Effector memory CD8-positive, alpha-beta T cell (primary cell): Measurements from ENCODE around the gene PTDSS2.

ENCODE experiments used
- ATAC-seq: fragments of 150-1000 bp; cut with Tn5 transposase; replicated peaks from 2 replicates; pipeline ENCODE4 v1.10.0; 2021; ENCODE audit warnings: mild to moderate bottlenecking, moderate library complexity
- DNase-seq, 3 experiments: peaks; one replicate each; pipeline ENCODE4 v3.0.0; 2021
- H3K27ac Mint-ChIP-seq, 2 donors: one replicate each; pipeline ENCODE4 v1.8.0; 2022; ENCODE audit warnings: mild to moderate bottlenecking in 2 of 2, mixed read lengths in 2 of 2, moderate library complexity in 2 of 2
- H3K27me3 Mint-ChIP-seq, 2 donors: one replicate each; pipeline ENCODE4 v1.8.0; 2022; ENCODE audit warnings: mixed read lengths in 2 of 2
- H3K36me3 Mint-ChIP-seq: one replicate; pipeline ENCODE4 v1.8.0; 2022; ENCODE audit warnings: mild to moderate bottlenecking, moderate library complexity, mixed read lengths; ENCODE audit not compliant: insufficient read depth
- H3K4me1 Mint-ChIP-seq, 2 donors: one replicate each; pipeline ENCODE4 v1.8.0; 2022; ENCODE audit warnings: low read depth in 2 of 2, mixed read lengths in 2 of 2
- H3K4me3 Mint-ChIP-seq, 2 donors: one replicate each; pipeline ENCODE4 v1.8.0; 2022; ENCODE audit warnings: mild to moderate bottlenecking in 2 of 2, mixed read lengths in 2 of 2, moderate library complexity in 2 of 2
- H3K9me3 Mint-ChIP-seq, 2 donors: one replicate each; pipeline ENCODE4 v1.8.0; 2022; ENCODE audit warnings: mixed read lengths in 2 of 2

PTDSS2 gene

GRCh38 chr11:496834-497564 is 46.9 kb downstream of the PTDSS2 start:
- no peaks in the 10 kb centered on the region for H3K9me3 Mint-ChIP-seq
- H3K27ac Mint-ChIP-seq, result peak overlapping the region in 1 of 2 donors; percentile 82

DNA sequence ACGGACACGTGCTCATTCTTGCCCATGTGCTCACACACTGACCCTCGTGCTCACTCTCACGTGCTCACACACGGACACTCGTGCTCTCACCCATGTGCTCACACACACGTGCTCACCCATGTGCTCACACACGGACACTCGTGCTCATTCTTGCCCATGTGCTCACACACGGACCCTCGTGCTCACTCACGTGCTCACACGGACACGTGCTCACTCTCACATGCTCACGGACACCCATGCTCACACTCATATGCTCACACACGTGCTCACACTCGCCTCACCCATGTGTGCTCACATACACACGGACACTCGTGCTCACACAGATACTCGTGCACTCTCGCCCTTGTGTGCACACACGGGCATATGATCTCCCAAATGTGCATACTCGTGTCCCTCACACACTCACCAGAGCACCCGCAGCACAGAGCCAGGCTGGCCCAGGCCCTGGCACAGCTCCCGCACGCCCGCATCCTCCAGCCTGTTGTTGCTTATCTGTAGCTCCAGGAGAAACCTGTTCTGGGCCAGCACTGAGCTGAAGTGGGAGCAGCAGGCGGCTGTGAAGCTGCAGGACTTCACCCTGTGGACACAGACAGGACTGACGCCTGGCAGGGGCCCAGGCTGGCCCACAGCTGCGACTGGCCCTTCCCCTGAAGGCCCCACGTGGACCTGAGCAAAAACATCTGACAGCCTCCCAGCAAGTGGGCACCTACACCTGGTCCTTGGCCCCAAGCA is 47.7 kb downstream of the PTDSS2 start:
- ATAC-seq, result no peak
- H3K4me1 Mint-ChIP-seq, result peaks cover 4 to 11% of the 10 kb centered on the region in 2 donors
- no peaks in the 10 kb centered on the region for H3K27me3 Mint-ChIP-seq
- H3K27ac Mint-ChIP-seq, result peak overlapping the region in 1 of 2 donors; percentile 82
- DNase-seq, result no peak
- no peaks in the 10 kb centered on the region for H3K9me3 Mint-ChIP-seq
- H3K36me3 Mint-ChIP-seq, result peaks cover 58% of the 10 kb centered on the region
- H3K4me3 Mint-ChIP-seq, result no peak overlapping the region

More at GRCh38 chr11:496834-497564, 46.9 kb downstream of the PTDSS2 start:
- peaks cover 4 to 10% of the 10 kb centered on the region in 2 donors for H3K4me1 Mint-ChIP-seq
- no peaks in the 10 kb centered on the region for H3K27me3 Mint-ChIP-seq
- no peak for DNase-seq
- no peak for ATAC-seq
- H3K4me3 Mint-ChIP-seq, result no peak overlapping the region
- peaks cover 56% of the 10 kb centered on the region for H3K36me3 Mint-ChIP-seq

GRCh38 chr11:498297-499181 is 48.5 kb downstream of the PTDSS2 start:
- no peak for ATAC-seq
- Mint-ChIP-seq H3K4me3 (peak overlapping the region in 1 of 2 donors; percentile 4), H3K27ac (peak overlapping the region in 1 of 2 donors; percentile 82), H3K27me3 (no peaks in the 10 kb centered on the region), H3K4me1 (peaks cover 4 to 11% of the 10 kb centered on the region in 2 donors), H3K36me3 (peaks cover 52% of the 10 kb centered on the region), H3K9me3 (no peaks in the 10 kb centered on the region)
- no peak for DNase-seq

GRCh38 chr11:499201-500076 is 49.4 kb downstream of the PTDSS2 start:
- Mint-ChIP-seq H3K4me1 (peaks cover 4 to 13% of the 10 kb centered on the region in 2 donors), H3K36me3 (peaks cover 50% of the 10 kb centered on the region)

GRCh38 chr11:501001-501682 is 51.1 kb downstream of the PTDSS2 start:
- Mint-ChIP-seq H3K27ac (peak overlapping the region in 1 of 2 donors; percentile 69), H3K4me1 (peaks cover 6 to 15% of the 10 kb centered on the region in 2 donors), H3K4me3 (no peak overlapping the region), H3K9me3 (no peaks in the 10 kb centered on the region), H3K36me3 (peaks cover 53% of the 10 kb centered on the region), H3K27me3 (no peaks in the 10 kb centered on the region)
- no peak for ATAC-seq
- no peak for DNase-seq

More at GRCh38 chr11:499201-500076, 49.4 kb downstream of the PTDSS2 start:
- no peaks in the 10 kb centered on the region for H3K27me3 Mint-ChIP-seq
- DNase-seq, result no peak
- ATAC-seq, result no peak
- H3K9me3 Mint-ChIP-seq, result no peaks in the 10 kb centered on the region
- peak overlapping the region in 1 of 2 donors; percentile 65 for H3K27ac Mint-ChIP-seq
- no peak overlapping the region for H3K4me3 Mint-ChIP-seq

- ATAC-seq (no peak), DNase-seq (no peak)
- peaks cover 53% of the 10 kb centered on the region for H3K36me3 Mint-ChIP-seq
- H3K27me3 Mint-ChIP-seq, result no peaks in the 10 kb centered on the region
- no peak overlapping the region for H3K4me3 Mint-ChIP-seq
- no peaks in the 10 kb centered on the region for H3K9me3 Mint-ChIP-seq
- H3K4me1 Mint-ChIP-seq, result peaks cover 11 to 17% of the 10 kb centered on the region in 2 donors
- H3K27ac Mint-ChIP-seq, result peak overlapping the region; percentile 69
These were observed 51.7 kb downstream of the PTDSS2 start for GRCh38 chr11:501683-502287.

GRCh38 chr11:502288-503178 is 52.5 kb downstream of the PTDSS2 start:
- peaks cover 11 to 13% of the 10 kb centered on the region in 2 donors for H3K4me1 Mint-ChIP-seq
- no peak overlapping the region for H3K4me3 Mint-ChIP-seq
- DNase-seq, result no peak

DNA sequence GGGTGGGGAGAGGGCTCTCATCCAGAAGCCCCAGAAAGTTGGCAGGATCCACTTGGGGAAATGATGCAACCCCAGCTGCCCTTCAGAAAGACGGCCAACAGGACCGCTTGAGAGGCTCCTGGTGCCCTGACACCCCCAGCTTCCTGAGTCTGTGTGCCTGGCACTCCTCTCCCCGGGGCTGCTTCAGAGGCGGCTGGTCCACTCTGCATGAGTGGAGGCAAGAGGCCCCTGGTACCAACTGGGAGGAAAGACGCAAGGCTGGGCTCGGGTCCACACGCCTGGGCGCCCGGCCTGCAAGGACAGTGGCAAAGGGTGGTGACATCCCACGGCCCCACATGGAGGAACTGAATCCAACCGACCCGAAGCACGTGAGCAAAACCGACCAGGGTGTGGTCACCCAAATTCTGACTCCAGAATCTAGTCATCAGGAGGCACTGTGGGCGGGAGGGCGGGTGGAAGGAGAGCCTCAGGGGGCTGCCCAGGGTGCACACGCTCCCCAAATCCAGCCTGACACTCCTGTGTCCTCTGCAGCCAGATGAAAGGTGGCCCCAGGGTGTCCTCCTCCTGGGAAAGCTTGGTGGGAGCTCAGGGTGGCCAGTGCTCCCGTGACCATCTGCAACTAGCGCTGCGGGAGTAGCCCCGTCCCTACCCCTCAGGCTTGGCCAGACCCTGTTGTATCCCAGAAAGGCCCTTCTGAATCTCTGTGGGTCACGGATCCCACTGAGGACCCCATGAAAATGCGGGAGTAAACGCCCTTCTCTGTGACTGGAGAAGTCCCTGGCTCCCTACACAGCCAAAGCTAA is 53.3 kb downstream of the PTDSS2 start:
- H3K4me1 Mint-ChIP-seq, result peaks cover 10 to 11% of the 10 kb centered on the region in 2 donors
- no peak for DNase-seq
- peak overlapping the region in 1 of 2 donors; percentile 43 for H3K4me3 Mint-ChIP-seq
- peak overlapping the region; percentile 69 to 72 for H3K27ac Mint-ChIP-seq
- no peak for ATAC-seq
- H3K27me3 Mint-ChIP-seq, result no peaks in the 10 kb centered on the region
- peaks cover 56% of the 10 kb centered on the region for H3K36me3 Mint-ChIP-seq
- no peaks in the 10 kb centered on the region for H3K9me3 Mint-ChIP-seq

More at GRCh38 chr11:502288-503178, 52.5 kb downstream of the PTDSS2 start:
- H3K36me3 Mint-ChIP-seq, result peaks cover 53% of the 10 kb centered on the region
- no peaks in the 10 kb centered on the region for H3K9me3 Mint-ChIP-seq
- no peaks in the 10 kb centered on the region for H3K27me3 Mint-ChIP-seq
- no peak for ATAC-seq
- peak overlapping the region; percentile 15 to 69 for H3K27ac Mint-ChIP-seq

- Mint-ChIP-seq H3K27ac (peak overlapping the region; percentile 100), H3K36me3 (peaks cover 55% of the 10 kb centered on the region), H3K4me3 (peak overlapping the region; percentile 41 to 98), H3K4me1 (peaks cover 10 to 11% of the 10 kb centered on the region in 2 donors), H3K27me3 (no peaks in the 10 kb centered on the region), H3K9me3 (no peaks in the 10 kb centered on the region)
- DNase-seq, result no peak
- no peak for ATAC-seq
These were observed 54.2 kb downstream of the PTDSS2 start for GRCh38 chr11:504053-504993.

DNA sequence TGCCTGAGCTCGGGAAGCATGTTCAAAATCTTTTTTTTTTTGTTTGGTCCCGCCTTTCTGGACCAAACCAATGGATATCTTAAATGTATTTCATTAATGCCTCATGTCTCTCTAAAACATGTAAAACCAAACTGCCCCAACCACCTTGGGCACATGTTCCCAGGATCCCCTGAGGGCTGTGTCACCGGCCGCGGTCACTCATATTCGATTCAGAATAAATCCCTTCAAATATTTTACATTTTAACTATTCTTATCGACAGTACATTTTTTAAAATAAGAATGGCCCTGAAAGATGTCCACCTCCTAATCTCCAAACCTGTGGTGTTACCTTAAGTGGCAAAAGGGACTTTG is 54.9 kb downstream of the PTDSS2 start:
- H3K36me3 Mint-ChIP-seq, result peaks cover 59% of the 10 kb centered on the region
- peak overlapping the region; percentile 100 for H3K27ac Mint-ChIP-seq

More for the DNA sequence above, 54.9 kb downstream of the PTDSS2 start:
- Mint-ChIP-seq H3K4me1 (peaks cover 11 to 12% of the 10 kb centered on the region in 2 donors), H3K9me3 (no peaks in the 10 kb centered on the region), H3K27me3 (no peaks in the 10 kb centered on the region), H3K4me3 (peak overlapping the region; percentile 41 to 98)
- DNase-seq (no peak), ATAC-seq (no peak)
